Measurements from ENCODE around the gene CDH23.

The CDH23 gene

GRCh38 chr10:71622154-71622526, 225.4 kb downstream of the CDH23 start:
- DNase-seq (ENCODE audit: low read depth, low spot score), result no peak

- DNase-seq (ENCODE audit: low read depth, low spot score), result no peak
Measured at GRCh38 chr10:71622616-71623015, 225.9 kb downstream of the CDH23 start.

- no peak for DNase-seq (ENCODE audit: low read depth, low spot score)
Measured at GRCh38 chr10:71623098-71623985, 226.6 kb downstream of the CDH23 start.

GRCh38 chr10:71623986-71624291, 227.2 kb downstream of the CDH23 start:
- no peak for DNase-seq (ENCODE audit: low read depth, low spot score)

GRCh38 chr10:71625445-71626175, 228.9 kb downstream of the CDH23 start:
- DNase-seq (ENCODE audit: low read depth, low spot score), result no peak

- no peak for DNase-seq (ENCODE audit: low read depth, low spot score)
Measured at GRCh38 chr10:71627230-71627939, 230.7 kb downstream of the CDH23 start.

- no peak for DNase-seq (ENCODE audit: low read depth, low spot score)
Measured at GRCh38 chr10:71627956-71628355, 231.2 kb downstream of the CDH23 start.

GRCh38 chr10:71629131-71629530, 232.4 kb downstream of the CDH23 start:
- DNase-seq (ENCODE audit: low read depth, low spot score), result no peak

- DNase-seq (ENCODE audit: low read depth, low spot score), result no peak
Measured at GRCh38 chr10:71630168-71630567, 233.4 kb downstream of the CDH23 start.

- no peak for DNase-seq (ENCODE audit: low read depth, low spot score)
Measured at GRCh38 chr10:71631007-71631861, 234.5 kb downstream of the CDH23 start.

- DNase-seq (ENCODE audit: low read depth, low spot score), result no peak
Measured at GRCh38 chr10:71632200-71632820, 235.6 kb downstream of the CDH23 start.

GRCh38 chr10:71632896-71633600, 236.3 kb downstream of the CDH23 start:
- no peak for DNase-seq (ENCODE audit: low read depth, low spot score)

GRCh38 chr10:71633920-71634319, 237.2 kb downstream of the CDH23 start:
- DNase-seq (ENCODE audit: low read depth, low spot score), result no peak

GRCh38 chr10:71634531-71635164, 237.9 kb downstream of the CDH23 start:
- no peak for DNase-seq (ENCODE audit: low read depth, low spot score)

GRCh38 chr10:71635251-71635866, 238.6 kb downstream of the CDH23 start:
- DNase-seq (ENCODE audit: low read depth, low spot score), result no peak

- no peak for DNase-seq (ENCODE audit: low read depth, low spot score)
Measured at GRCh38 chr10:71635867-71636266, 239.1 kb downstream of the CDH23 start.

GRCh38 chr10:71636588-71636987, 239.9 kb downstream of the CDH23 start:
- DNase-seq (ENCODE audit: low read depth, low spot score), result no peak

- no peak for DNase-seq (ENCODE audit: low read depth, low spot score)
Measured at GRCh38 chr10:71637305-71637704, 240.6 kb downstream of the CDH23 start.

- no peak for DNase-seq (ENCODE audit: low read depth, low spot score)
Measured at GRCh38 chr10:71638064-71638821, 241.5 kb downstream of the CDH23 start.
